B cell (primary cell): ENCODE results near the gene LURAP1L.

Source experiments
- EZH2 ChIP-seq: IDR thresholded peaks from 2 replicates; pipeline ENCODE4 v1.6.1; 2012; ENCODE audit warnings: borderline replicate concordance, low read depth, mild to moderate bottlenecking, moderate library complexity, low read length; ENCODE audit not compliant: insufficient read depth, poor library complexity, severe bottlenecking
- TF ChIP-seq, protein P1 (sequence below): fragments of 200-600 bp; IDR thresholded peaks from one replicate; pipeline ENCODE4 v1.8.0; 2022; ENCODE audit warnings: antibody characterized with exemption, mild to moderate bottlenecking

DNA sequence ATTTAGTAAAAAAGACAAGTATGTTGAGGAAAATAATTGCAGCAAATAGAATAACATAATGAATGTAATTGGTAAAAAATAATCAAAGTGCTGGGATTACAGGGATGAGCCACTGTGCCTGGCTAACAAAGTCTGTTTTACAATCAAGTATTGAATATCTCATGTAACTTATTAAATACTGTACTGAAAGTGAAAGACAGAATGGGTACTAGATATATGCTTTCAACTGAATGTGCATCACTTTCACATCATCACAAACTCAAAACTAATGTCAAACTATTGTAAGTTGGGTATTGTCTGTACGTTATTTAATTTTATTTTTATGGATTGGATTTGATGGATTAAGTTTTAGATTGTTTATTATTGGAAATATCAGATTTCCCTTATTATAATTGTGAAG lies 58.9 kb downstream of the LURAP1L start:
- TF ChIP-seq, protein P1, sequence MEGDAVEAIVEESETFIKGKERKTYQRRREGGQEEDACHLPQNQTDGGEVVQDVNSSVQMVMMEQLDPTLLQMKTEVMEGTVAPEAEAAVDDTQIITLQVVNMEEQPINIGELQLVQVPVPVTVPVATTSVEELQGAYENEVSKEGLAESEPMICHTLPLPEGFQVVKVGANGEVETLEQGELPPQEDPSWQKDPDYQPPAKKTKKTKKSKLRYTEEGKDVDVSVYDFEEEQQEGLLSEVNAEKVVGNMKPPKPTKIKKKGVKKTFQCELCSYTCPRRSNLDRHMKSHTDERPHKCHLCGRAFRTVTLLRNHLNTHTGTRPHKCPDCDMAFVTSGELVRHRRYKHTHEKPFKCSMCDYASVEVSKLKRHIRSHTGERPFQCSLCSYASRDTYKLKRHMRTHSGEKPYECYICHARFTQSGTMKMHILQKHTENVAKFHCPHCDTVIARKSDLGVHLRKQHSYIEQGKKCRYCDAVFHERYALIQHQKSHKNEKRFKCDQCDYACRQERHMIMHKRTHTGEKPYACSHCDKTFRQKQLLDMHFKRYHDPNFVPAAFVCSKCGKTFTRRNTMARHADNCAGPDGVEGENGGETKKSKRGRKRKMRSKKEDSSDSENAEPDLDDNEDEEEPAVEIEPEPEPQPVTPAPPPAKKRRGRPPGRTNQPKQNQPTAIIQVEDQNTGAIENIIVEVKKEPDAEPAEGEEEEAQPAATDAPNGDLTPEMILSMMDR = no peak
- TF ChIP-seq EZH2 = no peak
